ENCODE measurements around the gene LBP.

LBP gene

GRCh38 chr20:38346247-38346651 is at the start of gene LBP:
Gene LBP, plus strand, starts transcription at chr20:38346482. Its CDS starts 35 bp downstream, at chr20:38346517.
- DNase-seq (ENCODE audit: low spot score) (no peak), ATAC-seq (ENCODE audit: low read depth) (no peak)
- no peak within 1 kb of the TSS for H3K4me3 ChIP-seq (ENCODE audit: severe bottlenecking)
- no peaks in the 10 kb centered on the region for H3K9me3 ChIP-seq (ENCODE audit: severe bottlenecking)
- no peak within 1 kb of the TSS for H3K27ac ChIP-seq (ENCODE audit: poor library complexity, severe bottlenecking)
- no peaks in the 10 kb centered on the region for H3K36me3 ChIP-seq (ENCODE audit: low read depth)
- no peaks in the 10 kb centered on the region for H3K4me1 ChIP-seq (ENCODE audit: insufficient read depth, poor library complexity, severe bottlenecking)
- TF ChIP-seq CTCF (IDR thresholded peaks at IDR 0.05; ENCODE audit: poor library complexity, severe bottlenecking), result no peak
- H3K27me3 ChIP-seq (ENCODE audit: insufficient read depth, poor library complexity, severe bottlenecking), result no peaks in the 10 kb centered on the region

GRCh38 chr20:38297916-38298674 is 48.2 kb upstream of the LBP start:
- Histone ChIP-seq H3K27me3 (ENCODE audit: insufficient read depth, poor library complexity, severe bottlenecking) (no peaks in the 10 kb centered on the region), H3K27ac (ENCODE audit: poor library complexity, severe bottlenecking) (no peak overlapping the region), H3K4me1 (ENCODE audit: insufficient read depth, poor library complexity, severe bottlenecking) (no peaks in the 10 kb centered on the region), H3K36me3 (ENCODE audit: low read depth) (no peaks in the 10 kb centered on the region), H3K9me3 (ENCODE audit: severe bottlenecking) (no peaks in the 10 kb centered on the region), H3K4me3 (ENCODE audit: severe bottlenecking) (no peak overlapping the region)
- DNase-seq (ENCODE audit: low spot score) (no peak), ATAC-seq (ENCODE audit: low read depth) (no peak)
- no peak for TF ChIP-seq CTCF (IDR thresholded peaks at IDR 0.05; ENCODE audit: poor library complexity, severe bottlenecking)

GRCh38 chr20:38298768-38299288 is 47.5 kb upstream of the LBP start:
- ATAC-seq (ENCODE audit: low read depth) (0 out of 3 replicates have a peak, but pooled peaks have one; percentile 18), DNase-seq (ENCODE audit: low spot score) (no peak)
- H3K9me3 ChIP-seq (ENCODE audit: severe bottlenecking), result no peaks in the 10 kb centered on the region
- no peak for TF ChIP-seq CTCF (IDR thresholded peaks at IDR 0.05; ENCODE audit: poor library complexity, severe bottlenecking)
- no peaks in the 10 kb centered on the region for H3K27me3 ChIP-seq (ENCODE audit: insufficient read depth, poor library complexity, severe bottlenecking)
- no peaks in the 10 kb centered on the region for H3K36me3 ChIP-seq (ENCODE audit: low read depth)
- H3K4me3 ChIP-seq (ENCODE audit: severe bottlenecking), result no peak overlapping the region
- no peak overlapping the region for H3K27ac ChIP-seq (ENCODE audit: poor library complexity, severe bottlenecking)
- no peaks in the 10 kb centered on the region for H3K4me1 ChIP-seq (ENCODE audit: insufficient read depth, poor library complexity, severe bottlenecking)

- Histone ChIP-seq H3K4me3 (ENCODE audit: severe bottlenecking) (no peak overlapping the region), H3K27me3 (ENCODE audit: insufficient read depth, poor library complexity, severe bottlenecking) (no peaks in the 10 kb centered on the region), H3K4me1 (ENCODE audit: insufficient read depth, poor library complexity, severe bottlenecking) (no peaks in the 10 kb centered on the region), H3K9me3 (ENCODE audit: severe bottlenecking) (no peaks in the 10 kb centered on the region), H3K36me3 (ENCODE audit: low read depth) (no peaks in the 10 kb centered on the region), H3K27ac (ENCODE audit: poor library complexity, severe bottlenecking) (no peak overlapping the region)
- TF ChIP-seq CTCF (IDR thresholded peaks at IDR 0.05; ENCODE audit: poor library complexity, severe bottlenecking), result no peak
- ATAC-seq (ENCODE audit: low read depth) (no peak; the same call in 2 of the 3 replicates), DNase-seq (ENCODE audit: low spot score) (no peak)
These were observed 46.3 kb upstream of the LBP start for GRCh38 chr20:38299963-38300362.

- Histone ChIP-seq H3K36me3 (ENCODE audit: low read depth) (no peaks in the 10 kb centered on the region), H3K9me3 (ENCODE audit: severe bottlenecking) (no peaks in the 10 kb centered on the region), H3K27ac (ENCODE audit: poor library complexity, severe bottlenecking) (no peak overlapping the region), H3K4me3 (ENCODE audit: severe bottlenecking) (no peak overlapping the region), H3K4me1 (ENCODE audit: insufficient read depth, poor library complexity, severe bottlenecking) (no peaks in the 10 kb centered on the region), H3K27me3 (ENCODE audit: insufficient read depth, poor library complexity, severe bottlenecking) (no peaks in the 10 kb centered on the region)
- DNase-seq (ENCODE audit: low spot score) (no peak), ATAC-seq (ENCODE audit: low read depth) (no peak)
- no peak for TF ChIP-seq CTCF (IDR thresholded peaks at IDR 0.05; ENCODE audit: poor library complexity, severe bottlenecking)
These were observed 45.8 kb upstream of the LBP start for GRCh38 chr20:38300438-38300837.
